ENCODE measurements around the gene MAST4.

MAST4 gene

GRCh38 chr5:67004730-67005350 lies 408.6 kb downstream of the MAST4 start:
- no peak for DNase-seq

- DNase-seq = no peak
These were observed 409.7 kb downstream of the MAST4 start for GRCh38 chr5:67005737-67006499.

GRCh38 chr5:67006500-67006848 lies 410.3 kb downstream of the MAST4 start:
- no peak for DNase-seq

GRCh38 chr5:67009028-67009427 lies 412.8 kb downstream of the MAST4 start:
- no peak for DNase-seq

- DNase-seq = no peak
These were observed 414.7 kb downstream of the MAST4 start for GRCh38 chr5:67010684-67011409.

GRCh38 chr5:67011422-67011821 lies 415.2 kb downstream of the MAST4 start:
- DNase-seq = no peak

GRCh38 chr5:67012171-67012570 lies 416.0 kb downstream of the MAST4 start:
- DNase-seq = no peak

GRCh38 chr5:67013719-67014118 lies 417.5 kb downstream of the MAST4 start:
- DNase-seq = no peak

- DNase-seq = no peak
These were observed 418.0 kb downstream of the MAST4 start for GRCh38 chr5:67014191-67014590.

GRCh38 chr5:67014957-67015400 lies 418.8 kb downstream of the MAST4 start:
- DNase-seq = no peak

GRCh38 chr5:67015541-67016191 lies 419.5 kb downstream of the MAST4 start:
- no peak for DNase-seq

GRCh38 chr5:67019065-67019845 lies 423.1 kb downstream of the MAST4 start:
- DNase-seq = no peak

GRCh38 chr5:67020096-67020615 lies 424.0 kb downstream of the MAST4 start:
- no peak for DNase-seq

- no peak for DNase-seq
These were observed 424.8 kb downstream of the MAST4 start for GRCh38 chr5:67021031-67021430.

- no peak for DNase-seq
These were observed 425.3 kb downstream of the MAST4 start for GRCh38 chr5:67021521-67021920.

GRCh38 chr5:67021962-67022361 lies 425.8 kb downstream of the MAST4 start:
- no peak for DNase-seq

GRCh38 chr5:67025457-67025856 lies 429.3 kb downstream of the MAST4 start:
- DNase-seq = no peak

- DNase-seq = no peak
These were observed 430.1 kb downstream of the MAST4 start for GRCh38 chr5:67026278-67026677.

- DNase-seq = no peak
These were observed 431.0 kb downstream of the MAST4 start for GRCh38 chr5:67027171-67027570.

- DNase-seq = no peak
These were observed 432.2 kb downstream of the MAST4 start for GRCh38 chr5:67028371-67028770.

GRCh38 chr5:67028941-67029340 lies 432.7 kb downstream of the MAST4 start:
- DNase-seq = no peak

GRCh38 chr5:67029481-67029880 lies 433.3 kb downstream of the MAST4 start:
- DNase-seq = no peak

All from SIG-M5 (cell line).